GM10266 (cell line): Measurements from ENCODE around the gene SPECC1.

Experiments used
- DNase-seq: peaks from one replicate; pipeline ENCODE4 v3.0.0; 2012; ENCODE audit errors: extremely low spot score
- TF ChIP-seq, protein P1 (sequence below): IDR thresholded peaks from 2 replicates; pipeline ENCODE4 v1.5.1; 2012; ENCODE audit warnings: mild to moderate bottlenecking, low read depth; ENCODE audit not compliant: control insufficient read depth, insufficient read depth; ENCODE audit errors: missing control alignments

Gene SPECC1

DNA sequence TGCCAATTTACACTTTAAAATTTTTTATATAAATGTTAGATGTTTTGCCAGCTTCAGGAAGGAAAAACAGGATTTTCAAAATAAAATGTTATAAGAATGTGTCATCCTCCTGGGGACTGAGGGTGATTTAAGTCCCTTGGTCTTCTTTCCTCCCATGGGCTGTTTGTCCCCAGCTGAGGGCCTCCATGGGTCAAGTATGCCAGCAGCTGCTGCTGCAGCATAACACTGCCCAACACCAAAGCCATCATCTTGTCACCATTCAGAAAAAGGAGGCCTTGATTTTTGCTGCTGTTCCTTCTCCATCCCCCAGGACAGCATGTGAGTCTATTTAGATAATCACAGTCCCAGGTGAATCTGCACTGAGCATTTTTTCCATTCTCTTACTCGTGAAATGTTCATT, 269.6 kb downstream of the SPECC1 start:
- no peak for DNase-seq
- TF ChIP-seq, protein P1, sequence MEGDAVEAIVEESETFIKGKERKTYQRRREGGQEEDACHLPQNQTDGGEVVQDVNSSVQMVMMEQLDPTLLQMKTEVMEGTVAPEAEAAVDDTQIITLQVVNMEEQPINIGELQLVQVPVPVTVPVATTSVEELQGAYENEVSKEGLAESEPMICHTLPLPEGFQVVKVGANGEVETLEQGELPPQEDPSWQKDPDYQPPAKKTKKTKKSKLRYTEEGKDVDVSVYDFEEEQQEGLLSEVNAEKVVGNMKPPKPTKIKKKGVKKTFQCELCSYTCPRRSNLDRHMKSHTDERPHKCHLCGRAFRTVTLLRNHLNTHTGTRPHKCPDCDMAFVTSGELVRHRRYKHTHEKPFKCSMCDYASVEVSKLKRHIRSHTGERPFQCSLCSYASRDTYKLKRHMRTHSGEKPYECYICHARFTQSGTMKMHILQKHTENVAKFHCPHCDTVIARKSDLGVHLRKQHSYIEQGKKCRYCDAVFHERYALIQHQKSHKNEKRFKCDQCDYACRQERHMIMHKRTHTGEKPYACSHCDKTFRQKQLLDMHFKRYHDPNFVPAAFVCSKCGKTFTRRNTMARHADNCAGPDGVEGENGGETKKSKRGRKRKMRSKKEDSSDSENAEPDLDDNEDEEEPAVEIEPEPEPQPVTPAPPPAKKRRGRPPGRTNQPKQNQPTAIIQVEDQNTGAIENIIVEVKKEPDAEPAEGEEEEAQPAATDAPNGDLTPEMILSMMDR, result no peak

DNA sequence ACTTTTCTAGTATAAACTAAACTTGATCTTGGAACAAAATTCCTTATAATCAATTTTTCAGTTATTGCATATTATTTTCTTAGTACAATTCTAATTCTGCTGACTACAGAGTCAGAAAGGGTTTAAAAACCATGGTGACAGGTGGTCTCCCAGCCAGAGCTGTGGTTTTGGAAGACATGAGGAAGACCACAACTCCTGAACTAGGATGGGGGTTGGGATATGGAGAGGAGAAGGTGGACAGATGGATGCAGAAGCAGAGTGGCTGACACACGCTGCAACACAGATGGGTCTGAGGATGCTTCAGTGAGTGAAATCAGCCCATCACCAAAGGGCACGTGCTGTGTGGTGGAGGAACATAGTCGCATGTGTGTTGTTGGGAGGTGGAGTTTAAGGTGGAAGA, 270.5 kb downstream of the SPECC1 start:
- DNase-seq, result no peak
- TF ChIP-seq, protein P1, result no peak

DNA sequence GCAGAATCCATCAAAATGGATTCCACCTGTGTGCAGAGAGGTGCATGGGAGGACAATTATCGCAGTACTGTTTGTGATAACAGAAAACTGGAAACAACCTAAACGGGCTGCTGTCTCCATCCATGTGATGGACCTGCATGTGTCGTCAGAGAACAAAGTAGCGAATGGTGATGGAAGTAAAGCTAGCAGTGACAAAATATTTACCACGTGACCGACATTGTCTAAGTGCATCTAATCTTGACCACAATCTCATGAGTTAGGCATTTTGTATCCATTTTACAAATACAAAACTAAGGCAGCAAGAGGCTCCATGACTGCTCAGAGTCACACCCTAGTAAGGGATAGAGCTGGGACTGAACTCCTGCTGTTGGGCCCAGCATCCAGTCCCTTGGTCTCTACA, 270.9 kb downstream of the SPECC1 start:
- TF ChIP-seq, protein P1, result no peak
- DNase-seq, result no peak

DNA sequence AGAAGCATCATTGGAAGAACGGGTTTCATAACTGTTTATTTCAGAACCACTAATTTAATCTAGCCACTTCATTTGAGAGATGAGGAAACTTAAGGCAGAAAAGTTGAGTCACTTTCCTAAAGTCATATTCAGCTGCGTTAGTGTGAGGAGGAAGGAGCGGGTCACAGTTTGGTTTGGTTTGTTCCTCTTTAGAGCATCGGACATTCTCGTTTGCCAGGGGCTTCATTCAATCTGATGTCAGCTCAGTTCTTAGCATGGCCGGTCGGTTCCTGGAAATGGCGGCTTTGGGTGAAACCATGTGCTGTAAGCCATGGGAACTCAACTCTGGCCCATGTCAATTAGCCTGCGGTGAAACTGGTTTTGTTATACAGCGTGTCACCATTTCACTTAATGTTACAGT, 271.7 kb downstream of the SPECC1 start:
- DNase-seq, result no peak
- TF ChIP-seq, protein P1, result no peak

DNA sequence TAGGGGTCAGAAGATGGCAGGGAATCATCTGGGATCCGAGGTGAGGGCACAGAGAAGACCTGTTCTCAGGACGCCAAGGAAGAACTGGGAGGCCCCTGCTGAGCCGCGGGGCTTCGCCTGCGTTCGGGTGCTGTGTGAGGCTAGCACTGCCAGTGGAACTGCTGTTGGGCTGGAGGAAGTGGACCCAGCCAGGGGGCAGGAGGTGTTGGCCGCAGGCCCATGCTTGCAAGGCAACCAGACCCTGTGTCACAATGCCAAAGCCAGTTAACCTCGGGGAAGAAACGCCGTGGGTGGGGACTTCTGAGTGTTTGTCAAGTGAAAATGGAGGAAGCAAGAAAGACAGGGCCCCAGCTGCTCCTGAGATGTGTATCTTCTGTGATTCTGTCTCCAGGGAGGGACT, 272.7 kb downstream of the SPECC1 start:
- TF ChIP-seq, protein P1, result no peak
- DNase-seq, result no peak

DNA sequence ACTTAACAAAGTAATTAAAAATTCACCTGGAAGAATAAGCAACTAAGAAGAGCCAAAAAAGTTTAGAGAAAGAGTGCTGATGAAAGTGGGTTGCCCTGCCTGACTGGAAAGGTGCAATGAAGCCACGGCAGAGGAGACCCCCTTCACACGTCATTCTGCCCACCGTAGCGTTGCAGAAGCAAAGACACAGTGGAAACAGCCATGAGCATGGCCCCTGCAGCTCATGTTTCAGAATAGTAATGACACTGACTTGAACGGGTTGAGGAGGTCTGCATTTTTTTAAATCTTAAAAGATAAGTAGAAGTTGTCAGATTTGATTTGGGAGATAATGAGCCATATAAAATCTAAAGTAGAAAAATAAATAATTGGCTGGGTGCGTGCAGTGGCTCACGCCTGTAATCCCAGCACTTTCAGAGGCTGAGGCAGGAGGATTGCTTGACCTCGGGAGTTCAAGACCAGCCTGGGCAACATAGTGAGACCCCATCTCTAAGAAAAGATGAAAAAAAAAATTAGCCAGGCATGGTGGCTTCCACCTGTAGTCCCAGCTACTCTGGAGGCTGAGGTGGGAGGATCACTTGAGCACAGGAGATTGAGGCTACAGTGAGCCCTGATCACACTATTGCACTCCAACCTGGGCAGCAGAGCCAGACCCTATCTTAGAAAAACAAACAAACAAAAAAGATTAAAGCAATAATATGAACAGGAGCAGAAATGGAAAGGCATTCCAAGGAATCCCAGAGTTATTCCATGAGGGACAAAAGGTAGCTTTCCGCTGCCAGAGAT, 273.6 kb downstream of the SPECC1 start:
- no peak for DNase-seq
- TF ChIP-seq, protein P1, result no peak

DNA sequence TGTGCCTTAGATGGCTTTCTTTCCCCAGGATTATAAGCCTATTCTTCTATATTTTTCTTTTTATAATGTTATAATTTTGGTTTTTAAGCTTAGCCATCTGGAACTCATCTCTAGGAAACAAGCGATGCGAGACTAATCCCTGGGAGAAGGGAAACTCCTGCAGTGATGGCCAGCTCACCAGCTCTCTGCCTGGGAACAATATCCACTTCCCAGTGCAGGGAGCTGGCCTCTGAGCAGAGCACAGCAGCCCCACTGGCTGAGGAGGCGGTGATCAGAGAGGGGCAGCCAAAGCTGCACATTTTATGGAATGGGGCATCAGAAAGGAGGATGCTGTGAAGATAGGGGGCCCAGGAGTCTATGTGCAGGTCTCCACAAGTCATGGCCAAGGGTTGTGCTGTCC, 274.9 kb downstream of the SPECC1 start:
- TF ChIP-seq, protein P1, result no peak

More for the DNA sequence above, 274.9 kb downstream of the SPECC1 start:
- no peak for DNase-seq
